Cerebellar nuclear complex (tissue), 1 donor: ENCODE measurements around the gene SLC7A10.

ENCODE experiments used
- DNase-seq, 2 experiments: peaks; one replicate each; lab custom pipeline; 2025; lab: John Stamatoyannopoulos, UW

Gene SLC7A10

GRCh38 chr19:33225458-33225926 lies at the start of gene SLC7A10:
Gene SLC7A10 (minus strand): TSS chr19:33225850. CDS start chr19:33225703, 147 bp downstream.
- no peak for DNase-seq

- no peak for DNase-seq
These were observed 49.3 kb upstream of the SLC7A10 start for GRCh38 chr19:33274663-33275558.

GRCh38 chr19:33273881-33274662 lies 48.4 kb upstream of the SLC7A10 start:
- DNase-seq = no peak

GRCh38 chr19:33273065-33273736 lies 47.6 kb upstream of the SLC7A10 start:
- no peak for DNase-seq

- no peak for DNase-seq
These were observed 45.8 kb upstream of the SLC7A10 start for GRCh38 chr19:33271246-33272021.

- no peak for DNase-seq
These were observed 45.1 kb upstream of the SLC7A10 start for GRCh38 chr19:33270769-33271168.

- no peak for DNase-seq
These were observed 43.4 kb upstream of the SLC7A10 start for GRCh38 chr19:33269016-33269415.

GRCh38 chr19:33268162-33268991 lies 42.7 kb upstream of the SLC7A10 start:
- no peak for DNase-seq

GRCh38 chr19:33267706-33268105 lies 42.1 kb upstream of the SLC7A10 start:
- no peak for DNase-seq

GRCh38 chr19:33266974-33267484 lies 41.4 kb upstream of the SLC7A10 start:
- no peak for DNase-seq

- DNase-seq = no peak
These were observed 39.3 kb upstream of the SLC7A10 start for GRCh38 chr19:33264881-33265445.

- DNase-seq = no peak
These were observed 37.8 kb upstream of the SLC7A10 start for GRCh38 chr19:33263325-33264023.

GRCh38 chr19:33261511-33262189 lies 36.0 kb upstream of the SLC7A10 start:
- no peak for DNase-seq

GRCh38 chr19:33260628-33261418 lies 35.2 kb upstream of the SLC7A10 start:
- DNase-seq = no peak

GRCh38 chr19:33259539-33259938 lies 33.9 kb upstream of the SLC7A10 start:
- no peak for DNase-seq

GRCh38 chr19:33257828-33258227 lies 32.2 kb upstream of the SLC7A10 start:
- DNase-seq = no peak

GRCh38 chr19:33256261-33256660 lies 30.6 kb upstream of the SLC7A10 start:
- no peak for DNase-seq

GRCh38 chr19:33255781-33256180 lies 30.1 kb upstream of the SLC7A10 start:
- DNase-seq = no peak
